ENCODE data around the gene SUGT1.

DNA sequence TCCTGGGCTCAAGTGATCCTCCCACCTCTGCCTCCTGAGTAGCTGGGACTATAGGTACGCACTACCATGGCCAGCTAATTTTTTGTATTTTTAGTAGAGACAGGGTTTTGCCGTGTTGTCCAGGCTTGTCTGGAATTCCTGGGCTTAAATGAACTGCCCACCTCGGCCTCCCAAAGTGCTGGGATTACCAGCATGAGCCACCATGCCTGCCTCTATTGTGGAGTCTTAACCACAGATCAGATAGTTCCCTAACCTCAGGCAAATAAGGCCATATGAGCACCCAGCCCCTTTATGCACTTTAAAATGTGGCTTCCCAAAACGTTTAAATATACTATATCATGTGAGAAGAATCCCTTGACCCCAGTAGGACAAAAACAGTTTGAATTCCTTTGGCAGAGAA lies 70.5 kb downstream of the SUGT1 start:
- no peak for TF ChIP-seq CTCF (IDR thresholded peaks at IDR 0.05 in 8 of 11, conservative IDR thresholded peaks at IDR 0.05 in 3 of 11)
- no peak for TF ChIP-seq POLR2A (IDR thresholded peaks at IDR 0.05)
- TF ChIP-seq POLR2AphosphoS5 (IDR thresholded peaks at IDR 0.05), result no peak

Measured in spleen (tissue), 7 donors.